Choroid plexus epithelial cell (primary cell): ENCODE results near the gene DACT3.

Source experiments
- DNase-seq: peaks from one replicate; pipeline ENCODE4 v3.0.0-alpha.2; 2010; ENCODE audit warnings: low read depth
- H3K4me3 ChIP-seq: 2 replicates; pipeline ENCODE4 v1.5.1; 2011; ENCODE audit warnings: low read depth, mild to moderate bottlenecking, control low read depth, low read length, moderate library complexity
- TF ChIP-seq, protein P1 (sequence below): conservative IDR thresholded peaks from 2 replicates; pipeline ENCODE4 v1.5.1; 2011; ENCODE audit warnings: low read depth, mild to moderate bottlenecking, control low read depth, inconsistent platforms, low read length, moderate library complexity

The DACT3 gene

GRCh38 chr19:46696866-46697203 lies 35.9 kb upstream of the DACT3 start:
- no peak for DNase-seq
- TF ChIP-seq, protein P1, sequence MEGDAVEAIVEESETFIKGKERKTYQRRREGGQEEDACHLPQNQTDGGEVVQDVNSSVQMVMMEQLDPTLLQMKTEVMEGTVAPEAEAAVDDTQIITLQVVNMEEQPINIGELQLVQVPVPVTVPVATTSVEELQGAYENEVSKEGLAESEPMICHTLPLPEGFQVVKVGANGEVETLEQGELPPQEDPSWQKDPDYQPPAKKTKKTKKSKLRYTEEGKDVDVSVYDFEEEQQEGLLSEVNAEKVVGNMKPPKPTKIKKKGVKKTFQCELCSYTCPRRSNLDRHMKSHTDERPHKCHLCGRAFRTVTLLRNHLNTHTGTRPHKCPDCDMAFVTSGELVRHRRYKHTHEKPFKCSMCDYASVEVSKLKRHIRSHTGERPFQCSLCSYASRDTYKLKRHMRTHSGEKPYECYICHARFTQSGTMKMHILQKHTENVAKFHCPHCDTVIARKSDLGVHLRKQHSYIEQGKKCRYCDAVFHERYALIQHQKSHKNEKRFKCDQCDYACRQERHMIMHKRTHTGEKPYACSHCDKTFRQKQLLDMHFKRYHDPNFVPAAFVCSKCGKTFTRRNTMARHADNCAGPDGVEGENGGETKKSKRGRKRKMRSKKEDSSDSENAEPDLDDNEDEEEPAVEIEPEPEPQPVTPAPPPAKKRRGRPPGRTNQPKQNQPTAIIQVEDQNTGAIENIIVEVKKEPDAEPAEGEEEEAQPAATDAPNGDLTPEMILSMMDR = no peak
- H3K4me3 ChIP-seq = no peak overlapping the region

DNA sequence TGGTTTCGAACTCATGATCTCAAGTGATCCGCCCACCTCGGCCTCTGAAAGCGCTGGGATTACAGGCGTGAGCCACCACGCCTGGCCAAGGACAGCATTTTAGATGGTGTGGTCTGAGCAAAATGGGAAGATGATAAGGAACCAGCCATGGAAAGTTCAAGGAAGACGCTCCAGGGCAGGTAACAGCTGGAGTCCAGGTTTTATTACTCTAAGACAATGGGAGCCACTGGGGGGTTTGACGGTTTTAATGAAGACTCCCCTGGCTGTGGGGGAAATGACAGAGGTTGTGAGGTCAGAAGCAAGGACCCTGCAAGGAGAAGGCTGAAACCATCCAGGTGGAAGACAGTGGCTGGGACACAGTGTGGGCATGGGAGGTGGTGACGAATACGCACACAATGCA lies 35.1 kb upstream of the DACT3 start:
- DNase-seq = no peak
- H3K4me3 ChIP-seq = no peak overlapping the region
- TF ChIP-seq, protein P1 = no peak

DNA sequence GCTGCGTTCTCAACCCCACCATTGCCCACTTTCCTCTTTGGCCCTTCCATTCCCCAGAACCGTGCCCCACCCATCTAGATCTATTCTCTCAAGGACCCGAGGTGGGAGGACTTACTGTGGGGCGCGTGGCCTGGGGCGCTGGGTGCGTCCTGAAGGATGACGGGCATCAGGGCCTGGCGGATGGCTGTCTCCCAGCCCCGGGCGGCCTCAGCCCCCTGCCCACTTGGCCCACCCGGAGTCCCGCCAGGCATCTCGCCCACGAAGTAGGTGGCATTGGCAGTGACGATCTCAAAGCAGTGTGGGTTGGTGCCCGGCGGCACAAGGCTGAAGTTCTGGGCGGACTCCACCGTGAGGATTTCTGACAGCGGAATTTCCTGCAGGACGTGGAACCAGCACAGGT lies 32.8 kb upstream of the DACT3 start:
- H3K4me3 ChIP-seq = no peak overlapping the region
- DNase-seq = no peak
- TF ChIP-seq, protein P1 = no peak

DNA sequence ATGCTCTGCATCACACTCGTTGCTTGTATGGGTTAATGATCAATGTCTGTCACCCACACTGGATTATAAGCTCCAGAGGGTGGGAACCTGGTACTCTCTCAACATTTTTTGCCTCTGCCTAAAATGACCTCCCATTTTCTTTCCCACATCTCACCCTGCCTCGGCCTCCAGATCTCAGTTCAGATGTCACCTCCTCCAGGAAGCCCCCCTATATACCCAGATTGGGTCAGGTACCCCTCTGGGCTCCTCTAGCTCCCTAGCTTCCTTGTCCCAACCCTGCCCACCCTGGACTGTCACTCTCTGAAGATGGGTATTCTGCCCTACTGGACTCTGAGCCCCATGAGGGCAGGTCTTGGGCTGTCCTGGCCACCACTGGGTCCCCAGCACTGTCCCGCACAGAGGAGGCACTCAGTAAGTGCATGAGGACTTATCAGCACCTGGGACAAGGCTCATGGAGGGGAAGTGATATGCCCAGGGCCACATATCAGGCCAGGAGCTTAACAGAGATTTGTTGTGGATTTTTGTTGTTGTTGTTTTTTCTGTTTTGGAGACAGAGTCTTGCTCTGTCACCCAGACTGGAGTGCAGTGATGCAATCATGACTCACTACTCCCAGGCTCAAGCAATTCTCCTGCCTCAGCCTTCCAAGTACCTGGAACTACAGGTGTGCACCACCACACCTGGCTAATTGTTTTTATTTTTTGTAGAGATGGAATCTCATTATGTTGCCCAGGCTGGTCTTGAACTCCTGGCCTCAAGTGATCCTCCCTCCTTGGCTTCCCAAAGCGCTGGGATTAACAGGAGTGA lies 32.1 kb upstream of the DACT3 start:
- no peak for DNase-seq
- H3K4me3 ChIP-seq = no peak overlapping the region
- TF ChIP-seq, protein P1 = no peak

- no peak overlapping the region for H3K4me3 ChIP-seq
- DNase-seq = no peak
- TF ChIP-seq, protein P1 = no peak
Observed at GRCh38 chr19:46691948-46692347, 31.0 kb upstream of the DACT3 start.

GRCh38 chr19:46691104-46691503 lies 30.1 kb upstream of the DACT3 start:
- DNase-seq = no peak
- TF ChIP-seq, protein P1 = no peak
- H3K4me3 ChIP-seq = no peak overlapping the region

- TF ChIP-seq, protein P1 = no peak
Observed at GRCh38 chr19:46689358-46689757, 28.4 kb upstream of the DACT3 start.

More at GRCh38 chr19:46689358-46689757, 28.4 kb upstream of the DACT3 start:
- no peak overlapping the region for H3K4me3 ChIP-seq
- DNase-seq = no peak
